ENCODE data around the gene MBNL2.

DNA sequence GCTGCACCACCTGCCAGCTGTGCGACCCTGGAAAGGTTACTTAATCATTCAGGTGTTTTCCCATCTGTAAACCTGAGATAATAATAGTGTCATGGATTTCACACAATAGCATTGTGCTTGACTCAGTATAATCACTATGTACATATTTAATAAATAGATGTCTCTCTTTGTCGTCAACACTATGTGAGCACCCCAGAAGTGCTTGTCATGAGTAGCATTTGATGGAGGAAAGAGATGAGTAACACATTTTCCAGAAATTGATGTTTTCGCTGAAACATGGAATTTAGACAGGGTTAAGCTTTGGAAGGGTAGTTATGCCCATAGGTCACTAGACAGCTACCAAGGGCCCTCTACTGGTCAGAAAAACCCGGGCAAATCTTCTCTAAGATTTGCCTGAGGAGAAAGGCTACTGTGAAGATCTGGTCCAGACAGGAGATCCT is 9.5 kb upstream of the MBNL2 start:
- no peak for TF ChIP-seq POLR2A (IDR thresholded peaks at IDR 0.05; ENCODE audit: low read depth, low read length)
- TF ChIP-seq, protein P1, sequence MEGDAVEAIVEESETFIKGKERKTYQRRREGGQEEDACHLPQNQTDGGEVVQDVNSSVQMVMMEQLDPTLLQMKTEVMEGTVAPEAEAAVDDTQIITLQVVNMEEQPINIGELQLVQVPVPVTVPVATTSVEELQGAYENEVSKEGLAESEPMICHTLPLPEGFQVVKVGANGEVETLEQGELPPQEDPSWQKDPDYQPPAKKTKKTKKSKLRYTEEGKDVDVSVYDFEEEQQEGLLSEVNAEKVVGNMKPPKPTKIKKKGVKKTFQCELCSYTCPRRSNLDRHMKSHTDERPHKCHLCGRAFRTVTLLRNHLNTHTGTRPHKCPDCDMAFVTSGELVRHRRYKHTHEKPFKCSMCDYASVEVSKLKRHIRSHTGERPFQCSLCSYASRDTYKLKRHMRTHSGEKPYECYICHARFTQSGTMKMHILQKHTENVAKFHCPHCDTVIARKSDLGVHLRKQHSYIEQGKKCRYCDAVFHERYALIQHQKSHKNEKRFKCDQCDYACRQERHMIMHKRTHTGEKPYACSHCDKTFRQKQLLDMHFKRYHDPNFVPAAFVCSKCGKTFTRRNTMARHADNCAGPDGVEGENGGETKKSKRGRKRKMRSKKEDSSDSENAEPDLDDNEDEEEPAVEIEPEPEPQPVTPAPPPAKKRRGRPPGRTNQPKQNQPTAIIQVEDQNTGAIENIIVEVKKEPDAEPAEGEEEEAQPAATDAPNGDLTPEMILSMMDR (IDR thresholded peaks at IDR 0.05 in 2 of 3, conservative IDR thresholded peaks at IDR 0.05 in 1 of 3; ENCODE audit: control insufficient read depth in 2 of 3, extremely low read depth in 1 of 3, insufficient read depth in 1 of 3, low read depth in 3 of 3, low read length in 3 of 3) = peak; percentile 43 to 60 (median 53)
- TF ChIP-seq, protein P2, sequence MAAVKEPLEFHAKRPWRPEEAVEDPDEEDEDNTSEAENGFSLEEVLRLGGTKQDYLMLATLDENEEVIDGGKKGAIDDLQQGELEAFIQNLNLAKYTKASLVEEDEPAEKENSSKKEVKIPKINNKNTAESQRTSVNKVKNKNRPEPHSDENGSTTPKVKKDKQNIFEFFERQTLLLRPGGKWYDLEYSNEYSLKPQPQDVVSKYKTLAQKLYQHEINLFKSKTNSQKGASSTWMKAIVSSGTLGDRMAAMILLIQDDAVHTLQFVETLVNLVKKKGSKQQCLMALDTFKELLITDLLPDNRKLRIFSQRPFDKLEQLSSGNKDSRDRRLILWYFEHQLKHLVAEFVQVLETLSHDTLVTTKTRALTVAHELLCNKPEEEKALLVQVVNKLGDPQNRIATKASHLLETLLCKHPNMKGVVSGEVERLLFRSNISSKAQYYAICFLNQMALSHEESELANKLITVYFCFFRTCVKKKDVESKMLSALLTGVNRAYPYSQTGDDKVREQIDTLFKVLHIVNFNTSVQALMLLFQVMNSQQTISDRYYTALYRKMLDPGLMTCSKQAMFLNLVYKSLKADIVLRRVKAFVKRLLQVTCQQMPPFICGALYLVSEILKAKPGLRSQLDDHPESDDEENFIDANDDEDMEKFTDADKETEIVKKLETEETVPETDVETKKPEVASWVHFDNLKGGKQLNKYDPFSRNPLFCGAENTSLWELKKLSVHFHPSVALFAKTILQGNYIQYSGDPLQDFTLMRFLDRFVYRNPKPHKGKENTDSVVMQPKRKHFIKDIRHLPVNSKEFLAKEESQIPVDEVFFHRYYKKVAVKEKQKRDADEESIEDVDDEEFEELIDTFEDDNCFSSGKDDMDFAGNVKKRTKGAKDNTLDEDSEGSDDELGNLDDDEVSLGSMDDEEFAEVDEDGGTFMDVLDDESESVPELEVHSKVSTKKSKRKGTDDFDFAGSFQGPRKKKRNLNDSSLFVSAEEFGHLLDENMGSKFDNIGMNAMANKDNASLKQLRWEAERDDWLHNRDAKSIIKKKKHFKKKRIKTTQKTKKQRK (IDR thresholded peaks at IDR 0.05; ENCODE audit: low read depth, low read length) = no peak

All from GM12878 (cell line).